Measurements from ENCODE around the gene KLHL29.

DNA sequence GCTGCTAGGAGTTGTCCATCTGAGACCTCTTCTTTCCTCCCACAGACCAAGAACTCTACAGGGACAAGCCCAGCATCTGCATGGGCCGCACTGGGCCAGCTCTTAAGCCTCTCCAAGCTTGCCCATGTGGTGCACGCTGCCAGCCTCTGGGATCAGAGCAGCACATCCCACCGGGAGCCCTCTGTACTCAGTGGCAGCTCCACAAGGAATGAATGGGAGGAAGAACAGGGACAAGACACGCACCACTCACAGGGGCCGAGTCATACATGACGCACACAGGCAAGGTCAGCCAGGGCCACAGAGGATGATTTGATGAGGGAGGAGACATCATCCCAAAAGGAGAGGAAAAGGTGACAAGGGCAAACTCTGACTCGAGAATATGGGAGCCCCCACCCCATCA lies 268.3 kb downstream of the KLHL29 start:
- no peak for TF ChIP-seq JUN (IDR thresholded peaks at IDR 0.05; ENCODE audit: borderline replicate concordance, insufficient read depth, insufficient read length, low read depth)
- no peak for TF ChIP-seq POLR2A (IDR thresholded peaks at IDR 0.05; ENCODE audit: low read depth, low read length)
- TF ChIP-seq POLR2AphosphoS5 (IDR thresholded peaks at IDR 0.05; ENCODE audit: insufficient read depth, low read depth, low read length): no peak
- TF ChIP-seq, protein P1, sequence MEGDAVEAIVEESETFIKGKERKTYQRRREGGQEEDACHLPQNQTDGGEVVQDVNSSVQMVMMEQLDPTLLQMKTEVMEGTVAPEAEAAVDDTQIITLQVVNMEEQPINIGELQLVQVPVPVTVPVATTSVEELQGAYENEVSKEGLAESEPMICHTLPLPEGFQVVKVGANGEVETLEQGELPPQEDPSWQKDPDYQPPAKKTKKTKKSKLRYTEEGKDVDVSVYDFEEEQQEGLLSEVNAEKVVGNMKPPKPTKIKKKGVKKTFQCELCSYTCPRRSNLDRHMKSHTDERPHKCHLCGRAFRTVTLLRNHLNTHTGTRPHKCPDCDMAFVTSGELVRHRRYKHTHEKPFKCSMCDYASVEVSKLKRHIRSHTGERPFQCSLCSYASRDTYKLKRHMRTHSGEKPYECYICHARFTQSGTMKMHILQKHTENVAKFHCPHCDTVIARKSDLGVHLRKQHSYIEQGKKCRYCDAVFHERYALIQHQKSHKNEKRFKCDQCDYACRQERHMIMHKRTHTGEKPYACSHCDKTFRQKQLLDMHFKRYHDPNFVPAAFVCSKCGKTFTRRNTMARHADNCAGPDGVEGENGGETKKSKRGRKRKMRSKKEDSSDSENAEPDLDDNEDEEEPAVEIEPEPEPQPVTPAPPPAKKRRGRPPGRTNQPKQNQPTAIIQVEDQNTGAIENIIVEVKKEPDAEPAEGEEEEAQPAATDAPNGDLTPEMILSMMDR (IDR thresholded peaks at IDR 0.05; ENCODE audit: extremely low read depth in 1 of 2, insufficient read depth in 1 of 2, low read depth in 1 of 2, low read length in 2 of 2): no peak

Measured in endothelial cell of umbilical vein (primary cell).